IPS-18c (cell line): Measurements from ENCODE around the gene DCAF5.
A peak's percentile ranks its signal among the peaks of the same experiment; 100 is the strongest.

Experiments
- H3K4me3 ChIP-seq: 2 replicates; pipeline ENCODE4 v1.7.0; 2013; ENCODE audit warnings: low read depth, mild to moderate bottlenecking, low read length, moderate library complexity; ENCODE audit not compliant: insufficient read depth
- H3K9me3 ChIP-seq: one replicate; pipeline ENCODE4 v1.6.1; 2013; ENCODE audit warnings: mild to moderate bottlenecking, low read length, moderate library complexity; ENCODE audit not compliant: control insufficient read depth, insufficient read depth

The DCAF5 gene

DNA sequence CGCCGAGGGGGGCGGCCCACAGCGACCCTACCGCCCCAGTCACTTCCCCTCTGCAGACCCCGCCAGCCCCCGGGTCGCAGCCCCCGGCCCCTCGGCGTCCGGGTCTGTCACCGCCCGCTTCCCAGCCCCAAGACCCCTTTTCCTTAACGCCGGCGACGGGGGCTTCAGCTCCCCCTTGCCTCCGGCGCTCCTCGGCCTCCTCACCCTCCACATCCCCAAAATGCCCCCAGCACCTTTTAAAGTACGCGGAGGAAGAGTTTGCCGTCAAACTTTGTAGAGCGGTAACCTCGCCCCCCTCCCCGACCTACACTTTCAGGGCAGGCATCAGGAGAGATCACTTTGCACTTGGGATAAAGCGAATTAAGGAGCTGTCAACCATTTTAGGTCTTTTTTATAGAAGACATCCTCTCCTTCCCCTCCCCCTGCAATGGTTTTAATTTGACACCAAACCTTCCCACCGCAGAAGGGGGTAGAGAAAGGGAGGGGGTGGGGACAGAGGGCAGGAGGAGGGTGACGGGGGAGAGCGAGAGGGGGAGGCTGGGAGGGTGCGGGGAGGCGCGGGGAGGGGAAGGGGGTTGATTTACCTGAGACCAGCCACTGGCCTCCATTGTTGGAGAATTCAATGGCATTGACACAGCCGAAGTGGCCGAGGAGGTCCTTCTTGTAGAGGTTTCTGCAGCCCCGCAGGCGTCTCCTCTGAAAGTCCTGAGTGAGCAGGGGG, 578 bp downstream of the DCAF5 start:
- H3K4me3 ChIP-seq: peak overlapping the region; percentile 84
- H3K9me3 ChIP-seq: peaks cover 2% of the 10 kb centered on the region

DNA sequence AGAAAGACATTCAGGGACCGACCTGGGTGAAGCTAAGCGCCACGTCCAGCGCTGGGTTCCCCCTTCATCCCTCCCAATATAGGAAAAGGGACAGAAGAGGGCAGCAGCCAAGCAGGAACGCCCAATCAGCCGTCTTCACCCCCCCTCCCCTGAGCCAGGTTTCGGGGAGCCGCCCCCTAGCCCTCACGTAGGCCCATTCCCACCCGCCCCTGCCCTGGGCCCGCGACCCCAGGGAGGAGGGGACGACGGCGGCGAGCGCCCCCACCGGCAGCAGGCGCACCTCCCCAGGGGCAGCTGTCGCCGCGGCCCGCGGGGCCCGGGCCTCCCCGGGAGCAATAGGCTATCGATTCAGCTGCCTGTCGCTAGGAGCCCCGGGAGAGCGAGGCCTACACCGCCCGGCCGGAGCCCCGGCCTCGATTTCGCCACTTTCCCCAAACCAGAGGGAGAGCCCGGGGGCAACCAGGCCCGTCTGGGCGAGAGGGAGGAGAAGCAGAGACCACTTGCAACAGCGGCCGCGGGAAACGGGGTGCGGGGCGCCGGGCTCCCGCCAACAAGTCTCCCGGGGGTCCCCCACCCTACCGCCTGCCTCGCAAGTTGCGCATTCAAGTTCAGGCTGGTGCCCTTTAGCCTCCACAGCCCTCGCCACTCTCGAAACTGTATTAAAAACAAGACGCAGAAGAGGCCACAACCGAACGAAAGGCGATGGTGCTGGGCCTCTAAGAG, 1.3 kb downstream of the DCAF5 start:
- H3K4me3 ChIP-seq: peak overlapping the region; percentile 84
- peaks cover 2% of the 10 kb centered on the region for H3K9me3 ChIP-seq

DNA sequence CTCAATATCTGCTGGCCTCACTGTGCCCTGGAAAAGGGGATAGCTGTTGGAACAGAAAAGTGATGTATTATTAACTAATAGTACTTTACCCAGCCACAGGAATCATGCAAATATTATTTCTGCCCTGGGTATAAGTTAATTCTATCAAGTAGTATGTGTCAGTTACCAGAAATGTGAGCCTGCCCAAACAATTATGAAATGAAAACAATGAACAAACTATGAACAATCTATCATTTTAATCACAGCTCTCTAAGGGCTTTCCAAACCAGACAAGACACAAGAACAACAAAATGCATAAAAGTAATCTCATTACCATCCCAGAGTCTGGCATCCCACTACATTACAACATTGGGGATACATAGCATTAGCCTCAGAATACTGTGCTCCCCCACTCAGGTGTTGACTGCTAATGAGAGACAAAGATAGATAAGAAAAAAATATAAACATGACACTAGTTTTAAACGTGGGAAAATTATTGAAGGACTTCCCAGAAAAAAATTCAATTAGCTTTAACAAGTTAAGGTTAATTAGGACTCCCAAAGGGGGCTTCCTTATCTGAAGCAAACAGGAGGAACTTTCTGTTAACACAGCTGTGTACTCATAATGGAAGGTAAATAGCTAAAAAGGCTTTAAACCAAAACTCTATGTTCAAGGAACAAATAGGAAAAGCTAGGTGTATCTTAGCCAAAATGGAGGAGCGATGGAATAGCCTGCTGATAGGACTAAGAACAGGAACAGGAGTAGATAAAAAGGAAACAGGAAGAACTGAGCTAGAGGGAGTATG, 3.3 kb downstream of the DCAF5 start:
- Histone ChIP-seq H3K4me3 (no peak overlapping the region), H3K9me3 (peaks cover 2% of the 10 kb centered on the region)

- H3K4me3 ChIP-seq: no peak overlapping the region
- H3K9me3 ChIP-seq: no peaks in the 10 kb centered on the region
Measured at GRCh38 chr14:69142101-69142500, 10.8 kb downstream of the DCAF5 start.

- Histone ChIP-seq H3K4me3 (no peak overlapping the region), H3K9me3 (no peaks in the 10 kb centered on the region)
Measured at GRCh38 chr14:69141550-69141949, 11.4 kb downstream of the DCAF5 start.

GRCh38 chr14:69139743-69140142, 13.2 kb downstream of the DCAF5 start:
- Histone ChIP-seq H3K9me3 (no peaks in the 10 kb centered on the region), H3K4me3 (no peak overlapping the region)

- H3K9me3 ChIP-seq: no peaks in the 10 kb centered on the region
- H3K4me3 ChIP-seq: no peak overlapping the region
Measured at GRCh38 chr14:69137843-69138535, 14.9 kb downstream of the DCAF5 start.

GRCh38 chr14:69137416-69137815, 15.5 kb downstream of the DCAF5 start:
- Histone ChIP-seq H3K9me3 (no peaks in the 10 kb centered on the region), H3K4me3 (no peak overlapping the region)

DNA sequence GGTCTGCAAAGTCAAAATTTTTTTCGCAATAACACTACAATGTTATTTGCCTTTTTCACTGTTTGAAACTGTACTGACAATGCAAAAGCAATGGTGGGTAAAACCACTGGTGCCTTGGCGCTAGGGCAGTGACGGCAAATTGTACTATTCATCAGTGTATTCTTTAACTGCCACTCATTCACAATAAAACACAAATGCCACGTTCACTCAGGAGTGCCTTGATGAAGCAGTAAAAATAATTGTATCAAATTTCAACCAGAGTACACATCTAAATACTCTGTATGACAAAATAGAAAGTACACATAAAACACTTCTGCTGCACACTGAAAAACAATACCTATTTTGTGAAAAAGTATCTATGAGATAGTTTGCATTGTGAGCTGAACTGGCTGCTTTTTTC, 17.8 kb downstream of the DCAF5 start:
- Histone ChIP-seq H3K9me3 (no peaks in the 10 kb centered on the region), H3K4me3 (no peak overlapping the region)

- Histone ChIP-seq H3K9me3 (no peaks in the 10 kb centered on the region), H3K4me3 (no peak overlapping the region)
Measured at GRCh38 chr14:69133206-69134125, 19.5 kb downstream of the DCAF5 start.

DNA sequence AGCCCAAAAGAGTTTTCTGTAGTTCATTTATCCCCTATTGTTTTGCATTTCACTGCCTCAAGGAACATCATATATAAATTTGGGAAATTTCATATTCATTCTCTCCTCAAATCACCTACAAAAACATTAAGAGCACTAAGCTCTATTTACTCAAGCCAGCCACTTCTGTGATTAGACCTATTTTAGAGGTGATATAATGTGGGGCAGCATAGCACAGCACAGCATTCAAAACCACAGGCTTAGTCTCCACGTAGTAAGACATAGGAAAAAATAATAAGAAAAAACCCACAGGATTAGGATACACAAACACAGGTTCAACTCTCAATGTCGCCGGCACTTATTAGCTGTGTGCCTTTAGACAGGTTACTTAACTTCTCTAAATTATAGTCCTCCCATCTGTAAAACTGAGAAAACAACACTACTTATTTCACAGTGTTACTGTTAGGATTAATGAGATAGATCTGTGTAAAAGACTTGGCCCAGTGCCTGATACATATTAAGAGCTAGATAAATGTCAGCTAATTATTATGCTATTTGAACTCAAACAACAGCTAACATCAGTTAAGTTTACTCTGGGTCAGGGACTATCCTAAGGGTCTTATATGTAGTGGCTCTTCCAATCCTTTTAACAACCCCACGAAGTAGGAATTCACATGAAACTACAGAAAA, 20.3 kb downstream of the DCAF5 start:
- Histone ChIP-seq H3K4me3 (no peak overlapping the region), H3K9me3 (no peaks in the 10 kb centered on the region)

DNA sequence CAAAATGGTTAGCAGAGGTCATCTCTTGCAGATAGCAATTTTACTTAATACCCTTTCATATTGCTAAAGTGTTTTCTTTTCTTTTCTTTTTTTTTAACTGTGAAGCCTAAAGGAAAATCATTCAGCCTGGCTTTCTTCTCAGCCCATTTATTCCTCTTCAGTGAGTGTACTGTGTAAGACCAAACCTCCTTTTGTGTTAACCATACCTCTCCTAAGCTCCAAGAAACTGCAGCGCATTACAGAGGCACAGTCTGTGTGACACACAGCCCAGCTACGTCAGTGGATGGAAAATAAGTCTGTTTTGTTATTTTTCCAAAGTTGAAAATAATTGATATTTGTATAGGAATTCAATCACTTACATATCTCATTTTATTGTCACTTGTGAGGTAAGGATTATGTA, 21.7 kb downstream of the DCAF5 start:
- Histone ChIP-seq H3K9me3 (no peaks in the 10 kb centered on the region), H3K4me3 (no peak overlapping the region)

GRCh38 chr14:69129264-69129880, 23.5 kb downstream of the DCAF5 start:
- H3K9me3 ChIP-seq: no peaks in the 10 kb centered on the region
- H3K4me3 ChIP-seq: no peak overlapping the region

DNA sequence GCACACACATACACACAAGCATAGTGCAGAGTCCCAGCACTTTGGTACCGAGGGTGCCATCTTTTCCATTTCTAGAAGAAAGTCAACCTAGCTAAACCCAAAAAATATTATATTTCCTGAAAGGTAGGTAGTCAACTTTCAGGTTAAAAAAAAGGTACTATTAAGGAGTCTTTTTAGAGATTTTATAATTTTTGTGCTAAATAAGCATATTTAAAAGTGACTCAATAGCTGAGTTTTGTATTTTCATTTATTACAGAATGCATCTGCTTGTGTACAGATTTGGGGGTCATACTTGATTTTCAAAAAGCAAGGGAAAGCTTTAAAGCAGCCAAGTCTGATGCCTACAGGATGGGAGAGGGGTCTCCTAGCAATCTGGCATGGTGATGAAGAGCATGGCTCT, 34.6 kb downstream of the DCAF5 start:
- Histone ChIP-seq H3K4me3 (no peak overlapping the region), H3K9me3 (no peaks in the 10 kb centered on the region)

- H3K9me3 ChIP-seq: no peaks in the 10 kb centered on the region
- H3K4me3 ChIP-seq: no peak overlapping the region
Measured at GRCh38 chr14:69117020-69117767, 35.7 kb downstream of the DCAF5 start.
